ENCODE results near the gene IMMT.
"Not testable (repeated sequence)": the region's sequence is repeated elsewhere in the genome, so short reads cannot be mapped to it uniquely, and the experiment has no call there.

IMMT gene

DNA sequence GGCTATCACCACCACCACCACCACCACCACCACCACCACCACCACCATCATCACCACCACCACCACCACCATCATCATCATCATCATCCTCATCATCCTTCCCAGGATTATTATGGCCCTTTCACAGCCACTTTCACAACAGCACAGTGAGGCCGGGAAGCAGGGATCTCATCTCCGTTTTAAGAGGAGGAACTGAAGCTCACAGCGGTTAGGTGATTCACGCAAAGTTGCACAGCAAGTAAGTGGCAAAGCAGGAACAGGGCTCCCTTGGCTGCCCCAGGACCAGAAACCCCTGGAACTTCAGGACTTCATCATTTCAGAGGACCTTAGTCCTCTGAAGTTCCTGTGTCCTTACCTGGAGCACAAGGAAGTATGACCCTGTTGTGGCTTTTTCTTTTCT, 30.8 kb upstream of the IMMT start:
- no peak for DNase-seq (ENCODE audit: low spot score)

DNA sequence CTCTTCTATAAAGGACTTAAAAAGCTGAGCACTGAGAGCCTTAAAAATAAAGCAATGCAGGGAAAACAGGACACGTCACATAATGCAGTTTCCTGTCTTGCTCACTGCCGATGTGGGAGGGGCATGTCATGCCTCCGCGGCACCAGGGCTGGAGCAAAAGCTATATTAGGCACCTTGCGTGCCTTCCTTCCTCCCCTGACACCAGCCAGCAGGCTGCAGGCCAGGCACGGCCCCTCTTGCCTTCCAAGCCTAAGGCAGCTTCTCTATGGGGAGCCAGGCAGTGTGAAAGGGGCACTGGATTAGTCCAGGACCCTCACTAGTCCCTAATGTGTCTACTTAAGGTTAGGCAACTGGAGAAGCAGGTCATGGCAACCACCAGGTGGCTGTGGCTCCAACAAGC, 30.3 kb upstream of the IMMT start:
- no peak for DNase-seq (ENCODE audit: low spot score)

DNA sequence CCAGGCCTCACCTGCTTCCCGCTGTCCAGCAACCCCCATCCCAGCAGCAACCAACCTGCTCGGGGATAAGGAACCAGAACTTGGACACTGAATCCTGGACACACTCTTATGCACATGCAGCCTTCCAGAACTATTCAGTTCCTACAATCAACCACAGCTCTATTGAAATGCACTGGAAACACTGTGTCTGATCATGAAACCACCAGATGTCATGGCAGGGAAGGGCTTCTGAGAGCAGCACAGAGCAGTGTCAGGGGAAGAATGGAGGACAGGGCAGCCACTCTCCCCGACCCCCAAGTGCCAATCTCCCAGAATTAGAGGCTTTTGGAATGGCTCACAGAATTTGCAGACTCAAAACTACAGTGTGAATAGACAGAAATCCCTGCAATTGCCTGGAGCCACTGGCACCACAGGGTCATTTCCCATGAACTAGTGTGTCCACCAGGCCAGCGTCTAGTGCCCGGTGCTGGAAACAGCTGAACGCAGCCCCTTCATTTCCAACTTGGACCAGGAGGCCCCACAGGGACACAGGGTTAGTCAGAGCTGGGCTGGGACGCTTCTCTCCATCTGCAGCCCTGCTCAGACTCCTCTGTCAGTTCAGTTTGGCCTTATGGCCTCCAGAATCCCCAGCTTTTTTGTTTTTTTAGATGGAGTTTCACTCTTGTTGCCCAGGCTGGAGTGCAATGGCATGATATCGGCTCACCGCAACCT, 29.5 kb upstream of the IMMT start:
- no peak for DNase-seq (ENCODE audit: low spot score)

DNA sequence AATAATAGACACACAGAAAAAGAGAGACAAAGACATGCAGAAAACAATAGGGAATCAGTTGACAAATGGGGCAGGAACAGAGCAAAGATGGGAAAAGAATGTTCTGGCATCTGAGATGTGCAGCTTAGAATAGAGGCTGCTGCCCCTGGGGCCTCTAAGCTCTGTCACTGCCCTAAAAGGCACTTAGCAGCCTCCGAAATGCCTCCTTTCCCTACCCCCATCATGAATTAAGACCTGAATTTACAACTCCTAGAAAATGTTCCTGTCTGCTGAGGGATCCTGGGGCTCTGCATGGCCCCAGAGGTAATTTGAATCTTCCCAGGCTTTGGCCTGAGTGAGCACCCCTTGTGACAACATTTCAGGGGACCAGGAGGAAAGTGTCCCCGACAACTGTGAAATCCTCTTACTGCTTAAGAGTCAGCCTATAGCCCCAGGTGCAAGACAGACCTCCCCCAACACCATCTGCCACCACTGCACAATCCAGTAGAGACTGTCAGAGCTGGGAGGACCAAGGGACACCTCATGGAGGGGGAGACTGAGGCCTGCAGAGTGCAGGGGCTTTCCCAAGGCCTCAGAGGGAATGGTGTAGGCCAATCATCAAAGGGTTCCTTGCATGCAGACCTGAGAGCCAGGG, 28.8 kb upstream of the IMMT start:
- DNase-seq (ENCODE audit: low spot score), result no peak

DNA sequence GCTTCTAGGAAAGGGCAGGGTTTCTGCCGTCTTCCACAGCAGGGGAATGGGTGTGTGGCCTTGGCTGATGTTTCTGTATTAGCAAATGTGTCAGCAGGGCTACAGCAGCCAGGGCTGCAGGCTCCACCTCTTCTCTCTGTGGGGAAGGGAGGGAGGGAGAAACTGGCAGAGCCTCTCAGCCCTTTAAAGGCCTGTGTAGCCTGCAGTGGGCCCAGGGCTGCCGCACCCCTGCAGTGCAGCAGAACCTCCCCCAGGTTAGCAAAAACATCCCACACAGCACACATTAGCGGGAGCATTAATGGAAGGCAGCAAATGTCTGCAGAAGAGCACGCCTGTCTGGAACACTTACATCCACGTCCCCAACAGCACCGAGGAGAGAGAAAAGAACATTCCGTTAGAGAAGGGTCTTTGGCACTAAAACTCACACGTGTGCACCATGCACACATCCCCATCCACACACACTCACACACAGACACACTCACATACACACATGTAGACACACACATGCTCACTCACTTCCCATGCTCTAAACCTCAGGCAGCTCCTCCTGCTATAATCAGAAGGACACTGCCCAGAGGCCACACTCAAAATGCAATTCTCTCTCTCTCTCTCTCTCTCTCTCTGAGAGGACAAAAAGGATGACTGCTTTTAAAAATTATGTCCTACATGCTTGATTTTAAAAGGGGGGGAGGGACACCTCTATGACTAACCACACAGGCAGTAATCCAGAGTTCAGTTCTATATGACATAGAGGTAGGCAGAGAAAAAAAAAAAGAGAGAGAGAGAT, 28.1 kb upstream of the IMMT start:
- DNase-seq (ENCODE audit: low spot score), result no peak

DNA sequence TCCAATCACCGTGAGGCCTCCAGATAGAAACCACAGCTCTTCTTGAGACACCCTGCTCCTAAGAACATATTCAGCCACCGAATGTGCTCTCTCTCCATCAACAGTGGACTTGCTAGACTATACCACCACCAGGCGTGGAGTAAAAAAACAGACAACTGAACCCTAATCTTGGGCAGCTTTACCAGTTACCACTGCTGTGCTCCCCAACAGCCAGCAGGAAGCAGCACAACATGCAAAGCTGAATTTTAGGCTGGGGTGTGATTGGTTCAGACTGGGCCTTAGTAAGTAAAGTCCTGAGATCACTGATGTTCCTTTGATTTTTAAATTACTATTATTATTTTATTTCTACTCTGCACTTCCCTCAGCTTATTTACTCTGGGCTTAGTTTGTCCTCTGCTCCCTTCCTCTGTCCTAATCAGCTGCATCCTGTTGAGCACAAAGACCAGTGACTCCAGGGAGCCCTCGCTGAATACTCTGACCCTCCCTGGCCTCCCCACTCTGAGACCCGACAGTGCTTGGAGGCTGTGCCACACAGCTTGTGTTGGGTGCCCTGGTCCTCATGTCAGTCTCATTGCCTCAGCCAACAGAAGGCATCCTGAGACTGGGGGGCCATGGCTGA, 25.9 kb upstream of the IMMT start:
- peak; percentile 57 for DNase-seq (ENCODE audit: low spot score)

DNA sequence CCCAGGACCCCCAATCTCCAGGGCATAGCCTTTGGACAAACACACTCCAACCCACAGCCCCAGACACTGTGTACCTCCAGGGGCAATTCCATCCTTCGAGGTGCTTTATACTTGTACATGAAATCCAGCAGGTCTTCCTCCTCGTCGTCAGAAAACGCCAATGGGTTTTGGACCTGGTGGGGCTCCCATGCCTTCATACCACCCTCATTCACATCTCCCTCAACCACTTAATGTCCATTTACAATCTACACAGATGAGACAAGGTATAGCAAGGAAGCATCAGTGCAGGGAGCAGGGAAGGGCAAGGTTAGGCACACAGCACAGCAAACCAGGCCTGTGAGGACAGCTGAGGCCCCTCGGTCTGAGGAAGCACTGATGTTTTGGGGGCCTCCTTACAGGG, 24.6 kb upstream of the IMMT start:
- DNase-seq (ENCODE audit: low spot score), result no peak

DNA sequence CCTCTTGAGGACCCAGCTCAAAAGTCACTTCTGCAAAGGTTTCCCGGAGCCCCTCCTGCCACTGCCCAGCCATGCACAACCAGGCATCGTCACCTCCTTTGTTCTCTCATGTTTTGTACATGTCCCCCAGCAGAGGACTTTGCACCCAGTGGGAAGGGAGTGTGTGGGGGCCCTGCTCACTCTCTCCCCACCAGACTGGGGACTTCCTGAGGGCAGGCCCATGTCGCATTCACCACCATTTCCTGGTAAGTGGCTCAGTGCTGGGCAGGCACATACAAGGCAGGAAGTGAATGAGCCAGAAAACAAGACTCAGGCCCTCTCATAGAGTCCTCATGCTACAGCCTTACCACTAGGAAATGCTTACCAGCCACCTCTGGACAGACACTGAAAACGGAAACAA, 22.9 kb upstream of the IMMT start:
- DNase-seq (ENCODE audit: low spot score), result no peak

DNA sequence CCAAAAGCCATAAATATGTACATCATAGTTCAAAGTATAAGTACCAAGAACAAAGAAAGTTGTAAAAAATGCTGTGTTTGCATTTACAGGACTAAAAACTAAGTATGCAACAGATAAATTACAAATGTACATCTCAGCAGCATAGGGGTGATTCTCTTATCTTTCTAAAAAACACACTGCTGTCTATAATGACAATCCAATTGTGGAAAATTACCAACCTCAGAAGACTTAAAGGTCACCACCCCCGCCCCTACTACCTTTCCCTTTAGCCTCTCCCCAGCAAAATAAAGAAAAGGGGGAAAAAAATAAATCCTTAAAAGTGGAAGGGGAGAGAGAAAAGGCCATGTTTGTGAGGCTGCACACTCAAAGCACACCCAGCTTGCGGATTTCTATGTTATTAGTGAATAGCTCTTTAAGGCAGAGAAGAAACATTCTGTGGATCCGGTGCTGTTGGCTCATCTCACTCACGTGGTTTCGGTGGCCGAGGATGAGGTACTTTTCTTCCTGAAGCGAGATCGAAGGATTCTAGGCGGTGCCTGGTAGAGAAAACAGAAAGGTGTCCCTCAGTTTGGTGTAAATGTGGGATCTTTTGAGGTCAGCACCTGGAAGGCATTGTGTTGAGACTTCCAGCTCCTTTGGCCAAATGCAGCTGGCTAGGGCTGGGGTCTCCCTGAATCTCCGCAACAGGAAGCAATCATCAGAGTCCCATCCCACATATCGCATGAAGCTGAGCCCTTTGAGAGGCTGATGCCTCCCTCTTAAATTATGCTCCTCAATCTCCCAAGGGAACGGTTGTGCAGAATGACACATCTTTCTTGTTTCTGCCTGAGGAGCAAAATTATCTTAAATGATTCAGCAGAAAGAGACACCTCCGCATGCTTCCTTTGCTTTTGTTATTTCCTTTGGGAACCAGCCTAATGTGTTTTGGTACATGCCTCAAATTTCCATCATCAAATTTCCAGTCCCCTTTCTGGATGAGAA, 21.6 kb upstream of the IMMT start:
- peak; percentile 20 for DNase-seq (ENCODE audit: low spot score)

DNA sequence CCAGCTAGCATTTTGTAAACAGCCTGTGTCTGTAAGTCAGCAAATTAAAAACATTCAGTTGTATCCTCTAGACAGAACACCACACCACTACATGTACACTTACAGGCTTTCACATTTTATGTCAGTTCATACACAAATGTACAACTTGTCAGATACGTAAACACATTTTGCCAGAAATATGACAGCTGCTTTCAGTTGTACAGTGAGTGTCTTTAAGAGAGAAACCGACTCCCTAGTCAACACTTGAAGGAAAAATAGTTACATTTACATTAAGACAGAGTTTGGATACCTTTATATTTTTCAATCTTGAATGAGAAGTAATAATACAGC, 19.2 kb upstream of the IMMT start:
- no peak for DNase-seq (ENCODE audit: low spot score)

DNA sequence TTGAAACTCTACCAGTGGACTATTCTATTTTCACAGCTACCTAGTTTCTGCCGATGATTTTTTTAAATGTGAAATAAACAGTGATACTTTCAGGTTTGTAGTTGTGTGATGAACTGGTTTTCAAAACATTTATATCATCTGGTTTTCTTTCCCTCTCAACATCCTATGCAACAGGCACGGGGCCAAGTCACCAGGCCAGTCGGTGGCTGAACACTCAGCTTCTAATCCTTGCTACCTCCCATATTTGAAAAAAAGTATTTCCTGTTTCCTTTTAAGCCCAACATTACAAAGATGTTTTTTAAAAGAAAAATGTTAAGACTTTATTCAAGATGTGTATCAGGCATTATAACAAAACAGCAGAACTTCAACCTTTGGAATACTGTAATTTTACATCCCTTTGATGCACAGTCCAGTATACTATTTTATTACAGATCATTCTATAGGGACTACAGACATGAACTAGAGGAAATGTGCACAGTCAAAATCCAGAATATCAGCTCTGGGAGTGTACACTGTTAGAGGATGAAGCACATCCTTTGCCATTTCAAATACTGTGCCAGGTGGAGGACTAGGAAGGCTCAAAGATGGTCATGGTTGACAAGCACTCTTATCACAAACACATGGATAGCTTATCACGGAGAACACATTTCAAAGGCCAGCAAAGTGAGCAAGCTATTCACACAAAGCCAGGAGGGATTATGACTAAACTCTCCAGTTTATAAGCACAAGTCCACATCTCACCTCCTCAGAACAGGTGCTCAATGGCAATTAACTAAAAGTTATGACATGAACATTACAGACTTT, 18.6 kb upstream of the IMMT start:
- no peak for DNase-seq (ENCODE audit: low spot score)

DNA sequence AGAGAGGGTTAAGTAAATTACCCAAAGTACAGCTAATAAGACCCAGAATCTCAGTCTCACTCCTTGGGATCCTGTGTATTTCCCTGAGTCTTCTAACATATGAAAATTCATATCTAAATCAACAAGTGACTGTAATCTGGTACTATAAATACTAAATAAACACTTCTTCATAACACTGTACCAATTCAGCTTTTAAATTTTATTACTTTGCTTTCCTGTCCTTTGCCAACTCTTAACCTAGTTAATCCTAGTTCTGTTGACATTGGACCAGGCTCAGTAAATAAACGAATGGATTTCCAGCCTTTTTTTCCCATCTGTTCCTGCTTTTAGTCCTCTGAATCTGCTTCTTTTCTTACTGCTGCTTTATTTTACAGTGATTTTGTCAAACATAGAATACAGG, 17.8 kb upstream of the IMMT start:
- DNase-seq (ENCODE audit: low spot score), result no peak

DNA sequence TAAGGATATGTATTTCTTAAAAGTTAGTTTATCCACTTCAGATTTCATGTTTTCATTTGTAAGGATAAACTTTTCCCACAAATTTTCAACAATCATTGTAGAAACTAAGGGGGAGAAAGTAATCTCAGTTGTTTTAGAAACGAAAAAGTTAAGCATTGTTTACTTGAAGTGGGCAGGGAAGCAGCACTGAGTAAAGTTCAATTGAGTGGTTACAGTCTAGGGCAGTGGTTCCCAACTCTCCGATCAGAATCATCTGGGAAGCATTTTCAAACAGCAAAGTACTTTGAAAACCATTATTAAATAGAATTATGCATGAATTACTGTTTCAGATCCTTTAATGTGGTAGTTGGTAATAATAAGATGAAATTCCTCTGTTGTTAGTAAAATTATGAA, 16.5 kb upstream of the IMMT start:
- DNase-seq (ENCODE audit: low spot score), result no peak

DNA sequence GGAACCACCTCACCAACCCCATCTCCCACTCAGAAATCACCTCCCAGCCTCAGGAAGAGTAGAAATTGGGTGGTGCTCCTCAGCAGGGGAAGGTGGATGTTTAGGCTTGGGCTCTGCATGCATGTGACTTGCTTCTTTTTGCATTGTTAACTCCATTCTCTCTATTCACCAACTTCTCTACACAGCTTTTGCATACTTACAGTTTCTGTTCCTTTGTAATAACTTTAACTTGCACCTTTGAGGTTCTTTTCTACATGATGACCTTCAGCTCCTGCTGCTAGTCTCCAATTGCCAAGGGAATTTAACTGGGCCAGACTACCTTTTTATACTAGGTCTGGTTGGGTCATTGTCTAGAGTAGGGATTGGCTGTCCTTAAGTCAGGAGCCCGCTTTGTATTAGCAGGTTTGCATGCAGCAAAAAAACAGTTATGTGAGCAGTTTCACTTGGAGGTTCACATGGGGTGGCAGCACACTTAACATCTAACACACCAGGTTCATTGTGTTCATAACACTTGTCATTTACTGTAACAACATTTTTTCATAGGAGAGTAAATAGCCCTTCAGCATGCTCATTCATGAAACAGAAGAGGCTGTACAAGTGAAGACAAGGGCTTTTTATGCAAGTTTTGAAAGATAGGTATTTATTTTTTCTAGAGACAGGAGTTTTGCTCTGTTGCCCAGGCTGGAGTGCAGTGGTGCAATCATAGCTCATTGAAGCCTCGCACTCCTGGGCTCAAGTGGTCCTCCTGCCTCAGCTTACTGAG, 16.0 kb upstream of the IMMT start:
- DNase-seq (ENCODE audit: low spot score), result no peak

DNA sequence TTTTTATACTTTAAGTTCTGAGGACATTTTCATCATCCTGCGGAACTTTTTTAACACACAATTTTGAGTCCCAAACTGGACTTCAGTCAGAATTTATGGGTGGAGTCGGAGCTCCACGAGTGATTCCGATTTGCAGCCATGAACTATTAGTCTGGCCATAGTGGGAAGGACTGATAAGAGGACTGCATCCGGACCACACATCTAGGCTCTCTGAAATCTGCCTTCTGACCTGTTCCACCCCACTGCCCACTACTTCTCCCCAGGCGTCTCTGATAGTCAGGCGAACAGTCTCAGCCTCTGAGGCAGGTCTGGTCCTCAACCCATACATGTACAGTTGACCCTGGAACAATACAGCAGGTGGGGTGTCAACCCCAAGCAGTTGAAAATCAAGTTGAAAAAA, 9.2 kb upstream of the IMMT start:
- DNase-seq (ENCODE audit: low spot score), result no peak

DNA sequence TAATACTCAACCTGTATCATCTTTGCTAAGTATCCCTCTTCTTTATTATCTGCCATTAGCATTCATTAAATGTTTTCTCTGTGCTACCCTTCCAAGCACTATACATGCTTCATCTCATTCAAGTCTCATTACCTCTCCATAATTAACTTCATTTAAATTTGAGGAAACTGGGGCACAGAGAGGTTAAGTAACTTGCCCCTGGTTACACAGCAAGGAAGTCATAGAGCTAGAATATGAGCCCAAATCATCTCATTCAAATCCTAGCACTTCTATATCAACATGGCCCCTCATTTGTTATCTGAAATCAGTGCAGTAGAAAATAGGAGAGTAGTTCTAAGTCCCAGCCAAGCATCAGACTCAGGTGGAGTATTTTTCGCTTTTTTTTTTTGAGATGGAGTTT, 8.4 kb upstream of the IMMT start:
- DNase-seq (ENCODE audit: low spot score), result no peak

DNA sequence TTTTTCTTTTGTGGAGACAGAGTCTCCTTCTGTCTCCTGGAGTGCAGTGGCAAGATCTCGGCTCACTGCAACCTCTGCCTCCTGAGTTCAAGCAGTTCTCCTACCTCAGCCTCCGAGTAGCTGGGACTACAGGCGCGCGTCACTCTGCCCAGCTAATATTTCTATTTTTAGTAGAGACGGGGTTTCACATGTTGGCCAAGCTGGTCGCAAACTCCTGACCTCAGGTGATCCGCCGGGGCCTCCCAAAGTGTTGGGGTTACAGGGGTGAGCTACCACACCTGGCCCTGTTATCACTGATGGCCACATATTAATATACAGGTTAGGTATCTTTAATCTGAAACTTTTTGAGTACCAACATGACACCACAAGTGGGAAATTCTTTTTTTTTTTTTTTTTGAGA, 7.4 kb upstream of the IMMT start:
- no peak for DNase-seq (ENCODE audit: low spot score)

DNA sequence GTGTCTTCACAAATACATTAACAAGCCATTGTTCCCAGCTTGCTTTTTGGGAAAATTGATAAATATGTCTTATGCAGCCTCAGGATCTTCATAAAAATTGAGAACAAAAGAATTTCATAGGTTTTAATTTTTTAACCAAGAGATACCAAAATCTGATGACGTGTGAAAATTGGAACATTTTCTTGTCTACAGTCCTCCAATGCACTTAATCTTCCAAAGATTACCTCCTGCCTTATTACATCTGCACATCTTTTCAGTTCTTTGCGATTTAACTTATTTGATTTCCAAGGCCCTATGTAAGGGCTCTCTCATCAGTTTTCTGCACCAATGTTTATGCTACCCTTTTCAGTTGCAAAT, 7.1 kb upstream of the IMMT start:
- no peak for DNase-seq (ENCODE audit: low spot score)

DNA sequence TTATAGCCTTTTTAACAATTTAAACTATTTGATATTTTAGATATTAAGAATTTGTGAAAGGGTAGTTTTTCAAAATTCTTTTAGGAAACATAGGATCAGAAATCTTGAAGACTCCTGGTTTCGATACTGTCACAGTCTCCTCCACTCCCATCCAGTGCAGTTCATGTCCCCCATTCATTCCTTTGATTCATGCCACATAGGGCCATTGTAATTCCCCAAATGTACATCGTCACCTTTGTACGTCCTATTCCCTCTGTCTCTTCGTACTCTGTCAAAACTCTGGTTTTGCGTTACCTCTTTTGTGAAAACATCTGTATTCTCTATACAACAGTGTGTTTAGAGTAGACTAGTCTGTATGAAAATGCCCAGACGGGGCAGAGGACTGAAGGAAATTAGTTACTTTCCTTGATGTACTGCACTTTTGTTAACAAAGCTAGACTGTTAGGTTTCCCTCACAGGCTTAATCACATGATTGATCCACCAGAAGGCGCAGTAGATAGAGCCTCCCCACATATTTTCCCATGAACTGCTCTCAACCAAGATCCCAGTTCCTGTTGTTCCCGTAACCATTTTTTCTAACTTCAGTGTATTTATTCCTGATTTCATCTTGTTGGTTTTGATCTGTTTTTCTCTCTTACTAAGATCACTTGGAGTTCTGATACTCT, 6.5 kb upstream of the IMMT start:
- DNase-seq (ENCODE audit: low spot score), result peak; percentile 68

DNA sequence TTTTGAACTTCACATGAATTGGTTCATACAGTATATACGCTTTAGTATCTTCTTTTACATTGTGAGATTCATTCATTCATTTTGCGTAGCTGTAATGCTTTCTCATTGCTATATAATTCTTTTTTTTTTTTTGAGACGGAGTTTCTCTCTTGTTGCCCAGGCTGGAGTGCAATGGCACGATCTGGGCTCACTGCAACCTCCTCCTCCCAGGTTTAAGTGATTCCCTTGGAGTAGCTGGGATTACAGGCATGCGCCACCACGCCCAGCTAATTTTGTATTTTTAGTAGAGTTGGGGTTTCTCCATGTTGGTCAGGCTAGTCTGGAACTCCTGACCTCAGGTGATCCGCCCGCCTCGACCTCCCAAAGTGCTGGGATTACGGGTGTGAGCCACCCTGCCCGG, 5.3 kb upstream of the IMMT start:
- DNase-seq (ENCODE audit: low spot score), result not testable (repeated sequence)

Data from COLO829 (cell line).